Measurements from ENCODE around the gene SPTLC1. TPM values are rescaled to one million over a fixed set of nuclear protein-coding genes. Genes with fewer than 3 reads are reported as not detected.

The SPTLC1 gene
- polyA plus RNA-seq, 2 of the 4 experiments (the other 2 are of a cell fraction) = 63.7 to 122 TPM

DNA sequence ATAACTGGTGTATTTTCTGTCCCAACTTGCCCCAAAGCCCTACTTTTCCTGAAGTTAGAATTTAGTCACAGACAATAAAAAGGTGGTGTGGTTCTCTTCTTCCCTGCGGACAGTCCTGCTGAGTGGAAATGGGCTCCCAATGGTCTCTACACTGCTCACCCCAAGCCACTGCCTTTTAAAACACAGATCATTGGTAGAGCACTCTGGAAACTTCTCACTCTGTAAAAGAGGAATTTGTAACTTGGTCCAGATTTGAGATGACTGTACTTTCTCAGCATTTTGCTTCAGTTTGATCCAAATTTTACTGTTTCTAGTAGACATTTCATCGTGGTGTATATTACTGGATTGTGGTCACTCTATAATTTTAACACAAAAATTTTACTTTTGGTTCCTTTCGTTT lies 84.8 kb downstream of the SPTLC1 start:
- CTCF ChIA-PET = interaction anchor here (1.1 to 1.3 kb wide), 2 partner anchors 17 to 83 kb away, joined by 3 to 4 read pairs; no protein-coding TSS in a partner anchor

DNA sequence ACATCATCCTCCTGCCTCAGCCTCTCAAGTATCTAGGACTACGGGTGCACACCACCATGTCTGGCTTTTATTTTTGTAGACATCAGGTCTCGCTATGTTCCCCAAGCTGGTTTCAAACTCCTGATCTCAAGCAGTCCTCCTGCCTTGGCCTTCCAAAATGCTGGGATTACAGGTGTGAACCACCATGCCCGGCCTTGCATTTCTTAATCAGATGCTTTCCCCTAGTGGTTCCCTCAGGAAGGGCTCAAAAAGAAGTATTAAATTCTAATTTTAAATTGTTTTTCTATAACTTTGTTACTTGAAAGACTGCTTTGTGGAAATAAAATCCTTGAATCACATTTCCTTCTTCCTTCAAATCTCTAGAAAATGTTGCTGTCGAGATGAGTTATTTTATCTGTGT lies 85.7 kb downstream of the SPTLC1 start:
- 98% methylated on average over 4 of the region's 4 CpGs for WGBS (ENCODE audit: missing lambda C conversion rate)
- no peak overlapping the region for H3K4me3 ChIP-seq

More for the DNA sequence above, 84.8 kb downstream of the SPTLC1 start:
- DNase-seq (ENCODE audit: low read depth in 1 of 2, low spot score in 1 of 2) (no peak), FAIRE-seq (no peak), ATAC-seq (no peak)
- TF ChIP-seq, protein P1, sequence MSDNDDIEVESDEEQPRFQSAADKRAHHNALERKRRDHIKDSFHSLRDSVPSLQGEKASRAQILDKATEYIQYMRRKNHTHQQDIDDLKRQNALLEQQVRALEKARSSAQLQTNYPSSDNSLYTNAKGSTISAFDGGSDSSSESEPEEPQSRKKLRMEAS (IDR thresholded peaks at IDR 0.05) = no peak
- TF ChIP-seq NFE2L2 (conservative IDR thresholded peaks at IDR 0.05; ENCODE audit: low read length) (no peak), GATA3 (IDR thresholded peaks at IDR 0.05; ENCODE audit: borderline replicate concordance) (no peak), FOXS1 (CRISPR knock-in tag; IDR thresholded peaks at IDR 0.05) (no peak), ZSCAN20 (CRISPR knock-in tag; IDR thresholded peaks at IDR 0.05) (no peak), HOXA7 (CRISPR knock-in tag; IDR thresholded peaks at IDR 0.05) (no peak), CEBPB (IDR thresholded peaks at IDR 0.05) (no peak), FOSL2 (IDR thresholded peaks at IDR 0.05) (no peak), FOSL2 (CRISPR knock-in tag; IDR thresholded peaks at IDR 0.05) (no peak), MYC (IDR thresholded peaks at IDR 0.05; ENCODE audit: borderline replicate concordance, low read length) (no peak), HDAC2 (IDR thresholded peaks at IDR 0.05) (no peak)
- WGBS (ENCODE audit: missing lambda C conversion rate) = 89% methylated on average over 3 of the region's 3 CpGs
- Histone ChIP-seq H3K9me3 (no peaks in the 10 kb centered on the region), H3K4me3 (no peak overlapping the region), H3K4me1 (no peaks in the 10 kb centered on the region), H3K4me2 (no peak overlapping the region), H3K27ac (no peak overlapping the region)
- POLR2A ChIA-PET = no interaction called here

More for the DNA sequence above, 85.7 kb downstream of the SPTLC1 start:
- no peaks in the 10 kb centered on the region for H3K4me1 ChIP-seq
- no peak overlapping the region for H3K27ac ChIP-seq
- no peaks in the 10 kb centered on the region for H3K9me3 ChIP-seq
- no peak for FAIRE-seq
- no peak overlapping the region for H3K4me2 ChIP-seq
- ChIA-PET POLR2A (no interaction called here), CTCF (interaction anchor here (1.3 kb wide), 1 partner anchor 83 kb away, joined by 3 read pairs; no protein-coding TSS in a partner anchor)
- TF ChIP-seq ZFP36 (IDR thresholded peaks at IDR 0.05; ENCODE audit: borderline replicate concordance, partially characterized antibody) (no peak), RAD21 (conservative IDR thresholded peaks at IDR 0.05 in 1 of 2, IDR thresholded peaks at IDR 0.05 in 1 of 2) (peak in 1 of 2 experiments; percentile 35; a peak in 2 of 5 replicates), KDM1A (IDR thresholded peaks at IDR 0.05; ENCODE audit: low read depth) (no peak), CHD4 (IDR thresholded peaks at IDR 0.05; ENCODE audit: borderline replicate concordance) (no peak), BHLHE40 (IDR thresholded peaks at IDR 0.05; ENCODE audit: low read depth, low read length) (no peak), RCOR1 (IDR thresholded peaks at IDR 0.05; ENCODE audit: low read depth, low read length) (no peak), ZNF302 (CRISPR knock-in tag; IDR thresholded peaks at IDR 0.05) (no peak)
- TF ChIP-seq, protein P2, sequence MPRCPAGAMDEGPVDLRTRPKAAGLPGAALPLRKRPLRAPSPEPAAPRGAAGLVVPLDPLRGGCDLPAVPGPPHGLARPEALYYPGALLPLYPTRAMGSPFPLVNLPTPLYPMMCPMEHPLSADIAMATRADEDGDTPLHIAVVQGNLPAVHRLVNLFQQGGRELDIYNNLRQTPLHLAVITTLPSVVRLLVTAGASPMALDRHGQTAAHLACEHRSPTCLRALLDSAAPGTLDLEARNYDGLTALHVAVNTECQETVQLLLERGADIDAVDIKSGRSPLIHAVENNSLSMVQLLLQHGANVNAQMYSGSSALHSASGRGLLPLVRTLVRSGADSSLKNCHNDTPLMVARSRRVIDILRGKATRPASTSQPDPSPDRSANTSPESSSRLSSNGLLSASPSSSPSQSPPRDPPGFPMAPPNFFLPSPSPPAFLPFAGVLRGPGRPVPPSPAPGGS (IDR thresholded peaks at IDR 0.05) = no peak
- TF ChIP-seq, protein P3, sequence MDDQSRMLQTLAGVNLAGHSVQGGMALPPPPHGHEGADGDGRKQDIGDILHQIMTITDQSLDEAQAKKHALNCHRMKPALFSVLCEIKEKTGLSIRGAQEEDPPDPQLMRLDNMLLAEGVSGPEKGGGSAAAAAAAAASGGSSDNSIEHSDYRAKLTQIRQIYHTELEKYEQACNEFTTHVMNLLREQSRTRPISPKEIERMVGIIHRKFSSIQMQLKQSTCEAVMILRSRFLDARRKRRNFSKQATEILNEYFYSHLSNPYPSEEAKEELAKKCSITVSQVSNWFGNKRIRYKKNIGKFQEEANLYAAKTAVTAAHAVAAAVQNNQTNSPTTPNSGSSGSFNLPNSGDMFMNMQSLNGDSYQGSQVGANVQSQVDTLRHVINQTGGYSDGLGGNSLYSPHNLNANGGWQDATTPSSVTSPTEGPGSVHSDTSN (IDR thresholded peaks at IDR 0.05) = no peak
- TF ChIP-seq, protein P4, sequence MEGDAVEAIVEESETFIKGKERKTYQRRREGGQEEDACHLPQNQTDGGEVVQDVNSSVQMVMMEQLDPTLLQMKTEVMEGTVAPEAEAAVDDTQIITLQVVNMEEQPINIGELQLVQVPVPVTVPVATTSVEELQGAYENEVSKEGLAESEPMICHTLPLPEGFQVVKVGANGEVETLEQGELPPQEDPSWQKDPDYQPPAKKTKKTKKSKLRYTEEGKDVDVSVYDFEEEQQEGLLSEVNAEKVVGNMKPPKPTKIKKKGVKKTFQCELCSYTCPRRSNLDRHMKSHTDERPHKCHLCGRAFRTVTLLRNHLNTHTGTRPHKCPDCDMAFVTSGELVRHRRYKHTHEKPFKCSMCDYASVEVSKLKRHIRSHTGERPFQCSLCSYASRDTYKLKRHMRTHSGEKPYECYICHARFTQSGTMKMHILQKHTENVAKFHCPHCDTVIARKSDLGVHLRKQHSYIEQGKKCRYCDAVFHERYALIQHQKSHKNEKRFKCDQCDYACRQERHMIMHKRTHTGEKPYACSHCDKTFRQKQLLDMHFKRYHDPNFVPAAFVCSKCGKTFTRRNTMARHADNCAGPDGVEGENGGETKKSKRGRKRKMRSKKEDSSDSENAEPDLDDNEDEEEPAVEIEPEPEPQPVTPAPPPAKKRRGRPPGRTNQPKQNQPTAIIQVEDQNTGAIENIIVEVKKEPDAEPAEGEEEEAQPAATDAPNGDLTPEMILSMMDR (IDR thresholded peaks at IDR 0.05) = 0 out of 3 replicates have a peak, but pooled peaks have one; percentile 6
- TF ChIP-seq, protein P5, sequence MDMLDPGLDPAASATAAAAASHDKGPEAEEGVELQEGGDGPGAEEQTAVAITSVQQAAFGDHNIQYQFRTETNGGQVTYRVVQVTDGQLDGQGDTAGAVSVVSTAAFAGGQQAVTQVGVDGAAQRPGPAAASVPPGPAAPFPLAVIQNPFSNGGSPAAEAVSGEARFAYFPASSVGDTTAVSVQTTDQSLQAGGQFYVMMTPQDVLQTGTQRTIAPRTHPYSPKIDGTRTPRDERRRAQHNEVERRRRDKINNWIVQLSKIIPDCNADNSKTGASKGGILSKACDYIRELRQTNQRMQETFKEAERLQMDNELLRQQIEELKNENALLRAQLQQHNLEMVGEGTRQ (IDR thresholded peaks at IDR 0.05) = no peak
- no peak for DNase-seq (ENCODE audit: low read depth in 1 of 2, low spot score in 1 of 2)
- ATAC-seq = peak in 1 of 2 experiments; percentile 34; a peak in 2 of 6 replicates
